H1 (cell line): ENCODE measurements around the gene MACROH2A1. TPM values are rescaled to one million over a fixed set of nuclear protein-coding genes. Genes with fewer than 3 reads are reported as not detected.
"Not testable (repeated sequence)": the region's sequence is repeated elsewhere in the genome, so short reads cannot be mapped to it uniquely, and the experiment has no call there.

Source experiments
- CTCF ChIA-PET: fragments of 300-600 bp; sonication (Branson Sonifier 250); formaldehyde crosslinking; loops from one replicate; lab custom pipeline; 2021; ENCODE audit not compliant: partially characterized antibody; lab: Charles Lee
- POLR2A ChIA-PET: fragments of 300-600 bp; sonication (Branson Sonifier 250); formaldehyde crosslinking; loops from one replicate; lab custom pipeline; 2021; ENCODE audit warnings: inconsistent platforms; ENCODE audit not compliant: partially characterized antibody; lab: Charles Lee
- DNase-seq, 2 experiments: peaks; one replicate each; pipeline versions ENCODE4 v3.0.0 to v3.0.0-alpha.2; 2010 to 2022; ENCODE audit warnings: low spot score in 2 of 2, low read depth in 1 of 2, mixed read lengths in 1 of 2
- FAIRE-seq: peaks from 2 replicates; lab custom pipeline; 2011; peaks lifted over from hg19 to GRCh38; lab: Jason Lieb, UNC
- H2AFZ ChIP-seq: 2 replicates; pipeline ENCODE4 v1.8.1; 2012; ENCODE audit warnings: low read length, inconsistent platforms
- H2AK5ac ChIP-seq: 2 replicates; pipeline ENCODE4 v1.6.1; 2013; ENCODE audit warnings: low read depth, low read length
- H2BK120ac ChIP-seq: replicated peaks from 2 replicates; pipeline ENCODE3; 2013; ENCODE audit warnings: low read depth, low read length, inconsistent platforms
- H2BK12ac ChIP-seq: 2 replicates; pipeline ENCODE4 v1.6.1; 2013; ENCODE audit warnings: low read depth, low read length
- H2BK15ac ChIP-seq: 2 replicates; pipeline ENCODE4 v1.6.1; 2013; ENCODE audit warnings: low read length
- H2BK20ac ChIP-seq: 2 replicates; pipeline ENCODE4 v1.6.1; 2013; ENCODE audit warnings: low read length
- H2BK5ac ChIP-seq: 2 replicates; pipeline ENCODE4 v1.6.1; 2013; ENCODE audit warnings: low read depth, low read length
- H3K14ac ChIP-seq: 2 replicates; pipeline ENCODE4 v1.6.1; 2013; ENCODE audit warnings: inconsistent platforms; ENCODE audit not compliant: insufficient read length
- H3K18ac ChIP-seq: 2 replicates; pipeline ENCODE4 v1.6.1; 2013; ENCODE audit warnings: low read length; ENCODE audit errors: extremely low read depth
- H3K23ac ChIP-seq: 2 replicates; pipeline ENCODE4 v1.6.1; 2013; ENCODE audit warnings: inconsistent platforms; ENCODE audit not compliant: insufficient read length
- H3K23me2 ChIP-seq: 2 replicates; pipeline ENCODE4 v1.6.1; 2013; ENCODE audit warnings: low read depth, low read length
- H3K27ac ChIP-seq: 2 replicates; pipeline ENCODE4 v1.6.1; 2011; ENCODE audit warnings: low read depth, low read length, inconsistent platforms
- H3K27me3 ChIP-seq, 4 experiments: replicated peaks in 1 of 4; 1 replicate in 1 of 4; 2 replicates in 3 of 4; pipeline versions ENCODE4 v1.6.1 to v1.8.1; 2011 to 2013; ENCODE audit warnings: low read length in 3 of 4, mild to moderate bottlenecking in 3 of 4, inconsistent platforms in 2 of 4, mixed read lengths in 2 of 4, moderate library complexity in 1 of 4; ENCODE audit not compliant: control insufficient read depth in 3 of 4, insufficient read depth in 3 of 4; ENCODE audit errors: extremely low read depth in 1 of 4
- H3K36me3 ChIP-seq, 4 experiments: 2 replicates each; pipeline versions ENCODE4 v1.6.1 to v1.8.1; 2011 to 2013; ENCODE audit warnings: mild to moderate bottlenecking in 4 of 4, low read length in 3 of 4, moderate library complexity in 2 of 4, control low read depth in 1 of 4, inconsistent platforms in 1 of 4; ENCODE audit not compliant: insufficient read depth in 4 of 4, control insufficient read depth in 2 of 4
- H3K4ac ChIP-seq: replicated peaks from 2 replicates; pipeline ENCODE3; 2013; ENCODE audit warnings: low read length, low read depth, mixed read lengths, inconsistent platforms; ENCODE audit not compliant: insufficient read length
- H3K4me1 ChIP-seq, 4 experiments: replicated peaks in 1 of 4; 1 replicate in 1 of 4; 2 replicates in 3 of 4; pipeline versions ENCODE4 v1.6.1 to v1.8.1; 2011 to 2013; ENCODE audit warnings: low read length in 3 of 4, inconsistent platforms in 2 of 4, mixed read lengths in 1 of 4; ENCODE audit not compliant: insufficient read depth in 4 of 4, control insufficient read depth in 3 of 4
- H3K4me2 ChIP-seq, 2 experiments: 2 replicates each; pipeline versions ENCODE4 v1.6.1 to v1.8.1; 2011 to 2013; ENCODE audit warnings: low read depth in 2 of 2, low read length in 2 of 2, control low read depth in 1 of 2, inconsistent platforms in 1 of 2, mild to moderate bottlenecking in 1 of 2; ENCODE audit not compliant: insufficient read depth in 1 of 2
- H3K4me3 ChIP-seq, 4 experiments: fragments of 200-600, 300-600 bp in 1 of 4; sonication (generic), shearing (Covaris generic), sonication (Bioruptor Twin) in 1 of 4; 2 replicates each; pipeline versions ENCODE4 v1.5.1 to v1.8.1; 2011 to 2016; ENCODE audit warnings: low read length in 4 of 4, low read depth in 3 of 4, control low read depth in 2 of 4, inconsistent platforms in 2 of 4, mild to moderate bottlenecking in 2 of 4, mixed read lengths in 1 of 4, moderate library complexity in 1 of 4; ENCODE audit not compliant: insufficient read depth in 2 of 4; ENCODE audit errors: extremely low read depth in 1 of 4
- H3K56ac ChIP-seq: replicated peaks from 2 replicates; pipeline ENCODE3; 2013; ENCODE audit warnings: low read depth, mild to moderate bottlenecking, mixed read lengths, low read length, inconsistent platforms; ENCODE audit not compliant: insufficient read length
- H3K79me1 ChIP-seq: 2 replicates; pipeline ENCODE4 v1.6.1; 2013; ENCODE audit warnings: low read depth, low read length, control low read depth
- H3K79me2 ChIP-seq, 2 experiments: 2 replicates each; pipeline versions ENCODE4 v1.6.1 to v1.8.1; 2012 to 2013; ENCODE audit warnings: low read length in 2 of 2, mild to moderate bottlenecking in 2 of 2, inconsistent platforms in 1 of 2; ENCODE audit not compliant: insufficient read depth in 2 of 2, control insufficient read depth in 1 of 2
- H3K9ac ChIP-seq, 4 experiments: replicated peaks in 1 of 4; 1 replicate in 1 of 4; 2 replicates in 3 of 4; pipeline versions ENCODE4 v1.6.1 to v1.8.1; 2011 to 2013; ENCODE audit warnings: low read depth in 3 of 4, low read length in 3 of 4, control low read depth in 2 of 4, mild to moderate bottlenecking in 2 of 4, moderate library complexity in 2 of 4, inconsistent platforms in 1 of 4; ENCODE audit errors: extremely low read depth in 1 of 4
- H3K9me3 ChIP-seq, 2 experiments: 2 replicates each; pipeline versions ENCODE4 v1.6.1 to v1.8.1; 2012 to 2013; ENCODE audit warnings: mild to moderate bottlenecking in 2 of 2, moderate library complexity in 2 of 2, control low read depth in 1 of 2, inconsistent platforms in 1 of 2, low read depth in 1 of 2, low read length in 1 of 2, mixed read lengths in 1 of 2; ENCODE audit not compliant: insufficient read depth in 2 of 2
- H4K20me1 ChIP-seq, 2 experiments: replicated peaks in 1 of 2; 2 replicates each; pipeline versions ENCODE3 to v1.8.1; 2011 to 2013; ENCODE audit warnings: inconsistent platforms in 2 of 2, low read length in 2 of 2, mild to moderate bottlenecking in 1 of 2; ENCODE audit not compliant: insufficient read depth in 2 of 2, control insufficient read depth in 1 of 2
- H4K5ac ChIP-seq: 2 replicates; pipeline ENCODE4 v1.6.1; 2013; ENCODE audit warnings: low read length, low read depth, mixed read lengths, inconsistent platforms; ENCODE audit not compliant: insufficient read length
- H4K8ac ChIP-seq: 2 replicates; pipeline ENCODE4 v1.8.0; 2013; ENCODE audit warnings: mild to moderate bottlenecking, moderate library complexity, low read length, inconsistent platforms; ENCODE audit not compliant: insufficient read depth; ENCODE audit errors: extremely low read depth
- H4K91ac ChIP-seq: replicated peaks from 2 replicates; pipeline ENCODE3; 2013; ENCODE audit warnings: low read length, mixed read lengths, inconsistent platforms; ENCODE audit not compliant: insufficient read length
- WGBS, 2 experiments: shearing (Covaris generic) in 1 of 2; methylation state at CpG; one replicate each; pipeline versions ENCODE4 v1.1.6 to v1.1.7; 2013 to 2015; ENCODE audit warnings: low lambda C conversion rate in 2 of 2, mixed read lengths in 2 of 2, inconsistent platforms in 1 of 2, low coverage in 1 of 2, missing lambda C conversion rate in 1 of 2; ENCODE audit not compliant: insufficient replicate concordance in 2 of 2, insufficient coverage in 1 of 2, insufficient read length in 1 of 2; ENCODE audit errors: extremely low coverage in 1 of 2, missing lambda C conversion rate in 1 of 2; 5-methylcytosine and 5-hydroxymethylcytosine counted together
- polyA plus RNA-seq, 7 experiments: library from polyadenylated mRNA; depleted of rRNA in 3 of 7; stranded (reverse) in 5 of 7; unstranded in 2 of 7; fragments of >200 nt in 5 of 7; fragments of 200-250 nt in 2 of 7; gene quantifications; 1 replicate in 5 of 7; 2 replicates in 1 of 7; 4 replicates in 1 of 7; pipeline versions ENCODE4 v1.2.1 to v1.2.3, GENCODE V29; 2011 to 2013; ENCODE audit warnings: missing spikeins in 2 of 7, mixed read lengths in 2 of 7
- total RNA-seq: library from RNA; stranded (reverse); fragmentation: NEBNext Ultra II Directional; extraction: Animal tissue kit (Norgen Biotek cat#: 25700); gene quantifications from 2 replicates; pipeline ENCODE4 v1.2.1, GENCODE V29; 2021

The MACROH2A1 gene
- total and polyA plus RNA-seq, 2 of the 8 experiments (the other 6 are each of a cell fraction or from before 2014, with no cell fraction given): 60.0 to 92.3 TPM

GRCh38 chr5:135363342-135363741 is 35.7 kb downstream of the MACROH2A1 start:
- H4K5ac ChIP-seq, H3K9me3 ChIP-seq, H3K9ac ChIP-seq, H3K36me3 ChIP-seq, DNase-seq, H3K4me3 ChIP-seq, POLR2A ChIA-PET, FAIRE-seq, H3K27ac ChIP-seq, H2BK120ac ChIP-seq, H3K18ac ChIP-seq, H4K91ac ChIP-seq, H2AFZ ChIP-seq, H3K79me1 ChIP-seq, H3K23me2 ChIP-seq, H3K27me3 ChIP-seq, H4K20me1 ChIP-seq, H3K23ac ChIP-seq, H3K14ac ChIP-seq, H4K8ac ChIP-seq, H3K4me1 ChIP-seq, H3K79me2 ChIP-seq, H2BK12ac ChIP-seq, H2BK20ac ChIP-seq, H2AK5ac ChIP-seq, H2BK15ac ChIP-seq, CTCF ChIA-PET, H3K56ac ChIP-seq, H2BK5ac ChIP-seq, H3K4me2 ChIP-seq, H3K4ac ChIP-seq: not testable (repeated sequence)
- WGBS, 2 experiments: 86% methylated on average over 3 of the region's 3 CpGs; no CpG with 5 or more reads in 1 of the 2 experiments
